T-helper 1 cell (primary cell): ENCODE measurements around the gene ACSL6.

Experiments used
- DNase-seq, 5 donors: peaks; one replicate each; pipeline ENCODE4 v3.0.0-alpha.2; 2012 to 2020

Gene ACSL6

DNA sequence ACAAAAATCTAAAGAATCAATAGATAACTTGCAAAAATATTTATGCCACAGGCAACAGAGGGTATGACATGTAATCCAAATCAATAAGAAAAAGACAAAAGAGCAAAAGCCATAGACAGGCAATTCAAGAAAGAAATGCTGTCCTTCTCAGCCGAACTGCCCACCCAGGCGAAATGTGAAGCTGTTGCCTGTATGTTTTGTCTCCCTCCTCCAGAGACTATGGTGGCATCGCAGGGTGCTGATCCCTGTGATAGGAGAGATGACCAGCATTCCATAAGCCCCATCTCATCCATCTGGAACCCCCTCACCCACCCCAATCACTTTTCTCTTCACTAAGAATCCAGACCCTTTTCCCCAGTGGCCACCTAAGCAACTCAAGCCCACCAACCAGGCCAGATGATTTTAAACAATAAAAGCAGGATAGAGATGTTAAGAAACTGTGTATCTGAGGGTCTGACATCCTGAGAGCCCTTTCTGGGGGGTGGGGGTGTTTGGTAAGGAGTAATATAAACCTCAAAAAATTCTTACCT lies 5.3 kb upstream of the ACSL6 start:
- DNase-seq, result no peak

DNA sequence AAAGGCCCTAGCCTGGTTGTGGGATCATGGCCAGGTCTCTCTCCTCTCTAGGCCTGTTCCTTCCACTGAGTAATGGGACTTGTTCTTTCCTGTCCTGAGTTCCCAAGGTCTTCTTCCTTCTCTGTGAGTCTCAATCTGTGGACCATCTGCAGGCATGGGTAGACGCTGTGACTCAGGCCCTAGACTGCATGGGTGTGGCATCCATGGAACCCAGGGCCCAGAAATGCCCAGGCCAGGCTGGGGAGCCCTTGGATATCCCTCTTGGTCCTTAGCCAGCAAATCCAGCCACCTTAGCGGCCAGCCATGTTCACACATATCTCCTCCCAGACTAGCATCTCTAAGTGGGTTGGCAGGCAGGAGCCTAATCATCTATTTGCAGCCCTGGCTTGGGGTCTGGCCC lies 2.3 kb upstream of the ACSL6 start:
- DNase-seq, result no peak

DNA sequence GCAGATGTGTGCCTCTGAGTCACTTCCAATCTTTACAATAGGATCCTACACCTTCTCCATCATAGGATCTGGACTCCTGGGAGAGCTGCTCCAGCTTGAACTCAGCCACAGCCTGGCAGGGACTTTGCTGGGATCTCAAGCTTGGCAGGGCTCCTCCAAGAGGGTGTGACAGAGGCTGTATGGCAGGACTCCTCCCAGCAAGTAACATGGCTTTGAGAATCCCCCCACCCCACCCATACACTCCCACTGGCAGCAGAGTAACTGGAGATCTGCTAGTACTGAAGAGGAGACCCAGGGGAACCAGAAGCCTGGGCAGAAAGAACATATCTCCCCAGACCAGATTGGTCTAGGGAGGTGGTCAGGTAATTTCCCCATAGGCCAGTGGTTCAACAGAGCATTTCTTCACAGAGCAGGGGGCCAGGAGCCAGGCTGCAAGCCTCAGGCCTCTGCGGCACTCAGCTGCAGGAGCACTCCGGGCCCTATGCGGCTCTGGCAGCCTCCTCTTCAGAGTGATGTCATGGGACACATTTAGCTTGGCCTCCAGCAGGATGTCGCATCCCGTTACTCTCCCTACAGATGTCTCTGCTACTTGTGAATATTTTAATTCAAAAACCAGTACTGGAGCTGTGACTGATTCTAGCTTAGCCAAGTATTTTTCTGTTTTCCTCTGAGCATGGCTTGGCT lies 1.7 kb upstream of the ACSL6 start:
- DNase-seq, result no peak

DNA sequence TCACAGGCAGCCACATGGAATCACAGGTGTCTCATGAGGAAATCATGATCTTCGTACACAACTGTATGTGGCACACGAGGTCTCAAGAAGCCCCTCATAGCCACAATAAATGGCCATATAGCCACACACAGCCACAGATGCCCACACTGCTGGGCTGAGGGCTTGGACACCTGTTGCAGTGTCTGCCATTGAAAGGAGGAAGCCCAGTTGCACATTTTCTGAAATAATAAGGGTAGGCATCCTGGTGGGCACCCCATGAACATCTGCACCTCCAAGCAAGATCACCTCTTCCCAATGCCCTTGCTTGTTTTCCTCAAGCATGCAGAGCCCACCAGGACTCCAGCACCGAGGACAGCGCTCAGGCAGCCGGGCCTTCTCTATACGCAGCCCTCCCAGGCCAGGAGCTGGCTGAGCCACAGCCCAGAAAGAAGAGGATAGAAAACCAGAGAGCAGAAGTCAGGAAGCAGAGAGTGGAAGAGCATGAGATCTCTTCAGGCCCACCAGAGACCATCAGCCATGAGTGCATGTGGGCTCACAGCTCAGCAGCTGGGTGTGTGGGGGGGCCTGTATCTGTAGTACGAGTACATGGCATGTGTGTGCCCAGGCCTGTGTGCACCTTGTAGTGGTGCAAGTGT lies 1.0 kb upstream of the ACSL6 start:
- DNase-seq, result no peak

DNA sequence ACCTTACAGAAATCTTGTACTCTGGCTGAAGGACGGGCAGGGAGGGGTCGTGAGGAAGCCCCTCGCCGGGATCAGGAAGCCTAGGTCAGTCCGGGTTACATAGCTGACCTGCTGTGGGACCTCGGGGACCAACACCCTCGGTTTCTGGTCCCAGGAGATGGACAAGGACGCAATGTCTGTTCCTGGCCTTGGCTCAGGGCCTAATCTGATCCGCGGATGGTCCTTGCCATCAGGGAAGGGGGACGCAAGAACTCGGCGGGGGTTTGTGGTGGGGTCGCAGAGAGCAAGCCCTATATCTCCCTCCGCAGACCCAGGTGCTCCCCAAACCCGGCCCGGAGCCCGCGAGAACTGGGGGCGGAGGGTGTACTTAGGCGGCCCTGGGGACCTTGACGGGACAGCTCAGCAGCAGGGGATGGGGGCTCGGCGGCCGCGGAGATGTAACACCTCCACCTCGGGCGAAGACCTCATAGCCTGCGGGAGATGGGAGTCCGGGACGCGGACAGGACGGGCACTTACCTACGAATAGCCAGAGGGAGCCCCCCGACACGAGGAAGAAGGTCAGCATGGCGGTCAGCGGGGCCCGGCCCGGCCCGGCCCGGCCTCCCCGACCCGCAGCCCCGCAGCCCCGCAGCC lies 353 bp downstream of the ACSL6 start:
- DNase-seq, result peak in 1 of 5 donors; percentile 10

DNA sequence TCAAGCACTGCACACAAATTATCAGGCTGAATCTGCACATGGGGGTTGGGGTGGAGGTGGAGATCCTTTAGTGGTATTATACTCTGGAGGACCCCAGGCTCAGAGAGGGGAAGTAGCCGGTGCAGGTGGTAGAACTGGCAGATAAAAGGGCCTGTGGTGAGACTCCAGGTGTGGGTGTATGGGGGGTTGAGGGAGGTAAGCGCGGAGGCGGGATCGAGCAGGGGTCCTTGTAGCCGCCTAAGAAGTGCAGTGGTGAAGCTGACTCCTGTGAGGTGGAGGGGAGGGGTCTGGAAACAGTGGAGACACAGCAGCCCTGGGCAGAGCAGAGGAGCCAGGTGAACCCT lies 841 bp downstream of the ACSL6 start:
- DNase-seq, result peak in 1 of 5 donors; percentile 8

DNA sequence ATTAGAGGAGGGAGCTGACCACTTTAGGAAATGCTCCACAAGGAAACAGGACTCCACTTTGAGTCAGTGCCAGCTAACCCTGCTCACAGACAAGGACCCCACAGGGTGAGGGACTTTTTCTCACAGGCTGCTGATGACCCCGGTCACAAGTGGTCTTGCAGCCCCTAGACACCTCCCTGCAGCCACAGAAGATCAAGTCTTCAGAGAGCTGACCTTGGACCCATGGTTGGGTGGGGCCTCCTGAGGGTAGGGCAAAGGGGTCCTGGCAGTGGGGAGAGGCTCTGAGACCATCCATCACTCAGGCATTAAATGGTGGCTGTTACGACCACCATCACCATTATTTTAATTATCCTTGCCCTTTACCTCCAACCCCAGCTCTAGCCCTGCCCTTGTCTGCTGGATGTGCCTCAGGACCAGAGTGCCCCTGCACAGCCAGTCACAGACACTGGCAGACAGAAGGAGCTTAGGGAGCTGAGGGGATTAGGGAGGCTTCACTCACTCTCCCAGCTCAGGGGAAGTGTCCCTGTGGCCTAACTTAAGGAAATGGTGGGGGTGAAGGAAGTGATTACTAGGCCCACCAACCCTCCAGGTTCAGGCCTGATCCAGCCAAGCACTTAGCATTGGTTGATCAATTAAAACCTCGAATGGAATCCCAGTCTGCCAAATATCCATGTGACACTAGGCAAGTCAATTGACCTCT lies 1.6 kb downstream of the ACSL6 start:
- peak in 1 of 5 donors; percentile 7 for DNase-seq

DNA sequence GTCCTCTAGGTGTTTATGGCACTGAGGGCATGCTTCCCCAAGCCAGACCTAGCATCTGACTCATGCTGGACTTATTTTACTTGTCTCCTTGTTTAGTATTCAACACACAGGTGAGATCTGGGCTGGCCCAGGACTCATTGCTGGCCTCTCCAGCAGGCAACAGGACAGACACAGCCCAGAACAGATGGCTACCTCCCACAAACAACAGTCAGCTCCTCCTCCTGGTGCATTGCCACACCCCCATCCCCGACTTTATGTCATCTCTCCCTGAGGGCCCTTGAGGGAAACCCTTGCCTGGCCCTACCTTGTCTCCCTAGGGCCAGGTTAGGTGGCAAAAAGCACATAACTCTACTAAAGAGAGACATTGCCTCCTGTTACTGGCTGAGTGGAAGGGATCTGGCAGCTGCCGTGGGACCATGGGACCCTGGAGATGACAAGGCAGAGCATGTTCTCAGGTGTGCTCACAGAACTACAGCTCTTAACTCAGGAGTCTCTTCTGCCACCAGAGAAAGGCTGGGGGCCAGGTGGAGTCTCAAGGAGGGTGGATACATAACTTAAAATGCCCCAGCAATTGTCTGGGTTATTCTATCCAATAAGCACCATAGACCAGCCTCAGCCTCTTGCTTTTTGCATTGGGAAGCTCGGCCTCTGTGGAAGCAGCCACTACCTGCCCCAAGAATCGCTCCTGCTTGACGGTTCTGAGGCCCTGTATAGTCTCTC lies 2.3 kb downstream of the ACSL6 start:
- no peak for DNase-seq

DNA sequence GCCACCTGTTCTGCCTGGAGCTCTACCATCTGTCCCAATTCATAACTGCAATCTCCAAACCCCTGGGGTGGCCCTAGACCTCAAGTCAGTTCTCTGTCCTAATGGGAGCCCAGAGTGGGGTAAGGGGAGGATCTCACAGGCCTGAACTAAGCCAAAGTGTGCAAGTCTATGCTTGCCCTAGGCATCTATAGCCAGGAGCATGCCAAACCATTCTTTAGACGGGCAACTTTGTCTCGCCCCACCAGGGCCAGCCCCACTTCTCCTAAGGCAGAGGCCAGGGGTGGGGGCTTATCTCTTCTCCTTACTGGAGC lies 3.3 kb downstream of the ACSL6 start:
- DNase-seq, result no peak

DNA sequence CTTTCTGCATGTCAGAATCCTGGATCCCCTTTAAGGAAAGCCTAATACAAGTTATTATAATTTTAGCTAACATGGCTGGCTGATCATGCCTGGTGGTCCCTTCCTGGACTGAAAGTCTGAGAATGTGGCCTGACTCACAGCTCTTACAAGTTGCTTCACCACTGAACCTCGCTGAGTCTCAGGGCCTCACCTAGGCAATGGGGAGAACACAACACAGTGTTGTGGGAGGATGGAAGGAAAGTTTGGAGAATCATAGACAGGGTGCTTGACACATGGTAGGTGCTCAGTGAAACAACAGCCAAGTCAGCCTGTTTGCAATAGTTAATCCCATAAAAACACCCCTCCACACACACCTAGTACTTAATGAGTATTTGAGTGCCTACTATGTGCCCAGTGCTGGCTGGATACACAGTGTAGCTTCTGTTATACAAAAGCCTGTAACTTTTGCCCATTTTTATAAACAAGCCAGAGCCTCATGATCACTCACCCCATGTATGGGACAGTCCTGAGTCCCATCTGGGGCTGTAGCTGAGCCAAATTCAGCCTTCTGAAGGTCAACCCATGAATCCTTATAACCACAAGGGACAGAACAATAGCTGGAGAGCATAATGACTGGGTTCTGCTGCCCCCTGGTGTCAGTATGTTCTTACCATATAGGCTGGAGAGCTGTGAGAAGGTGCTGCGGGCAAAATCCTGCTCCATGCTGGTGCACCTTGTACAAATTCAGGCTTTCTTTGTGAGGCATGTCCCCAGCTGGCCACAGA lies 3.9 kb downstream of the ACSL6 start:
- DNase-seq, result peak; percentile 26 to 74 (median 69)

DNA sequence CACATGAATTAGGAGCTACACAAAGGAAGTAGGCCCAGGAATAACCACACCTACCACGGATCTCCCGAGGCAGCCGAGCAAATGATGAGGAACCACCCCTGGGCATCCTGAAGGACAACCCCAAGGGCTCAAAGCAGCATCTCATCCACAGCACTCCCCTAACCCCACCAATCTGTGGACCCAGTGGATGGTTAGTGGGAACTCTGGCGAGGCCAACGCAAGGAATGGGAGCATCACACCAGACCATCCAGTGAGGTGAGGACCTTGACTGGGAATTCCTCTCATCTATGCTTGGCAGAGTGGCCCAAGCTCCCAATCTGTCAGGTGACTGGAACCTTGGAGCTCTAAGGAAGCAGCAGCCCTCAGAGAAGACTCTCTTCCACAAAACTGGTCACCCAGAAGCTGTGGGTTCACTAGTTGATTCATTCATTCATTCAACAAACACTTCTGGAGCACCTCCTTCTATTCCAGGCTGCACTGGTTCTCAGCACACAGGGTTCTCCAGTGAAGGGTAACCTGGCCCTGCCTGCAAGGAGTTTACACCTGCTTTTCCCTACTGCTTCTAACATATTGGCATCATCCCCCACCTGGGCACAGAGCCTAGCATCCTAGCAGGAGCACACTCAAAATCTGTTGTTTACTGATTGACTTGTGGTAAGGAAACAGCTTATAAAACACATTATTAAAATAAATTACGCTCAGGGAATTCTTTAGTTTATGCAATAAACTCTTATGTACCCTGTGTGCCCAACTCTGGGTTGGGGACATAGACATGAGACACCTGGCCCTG lies 4.9 kb downstream of the ACSL6 start:
- no peak for DNase-seq

DNA sequence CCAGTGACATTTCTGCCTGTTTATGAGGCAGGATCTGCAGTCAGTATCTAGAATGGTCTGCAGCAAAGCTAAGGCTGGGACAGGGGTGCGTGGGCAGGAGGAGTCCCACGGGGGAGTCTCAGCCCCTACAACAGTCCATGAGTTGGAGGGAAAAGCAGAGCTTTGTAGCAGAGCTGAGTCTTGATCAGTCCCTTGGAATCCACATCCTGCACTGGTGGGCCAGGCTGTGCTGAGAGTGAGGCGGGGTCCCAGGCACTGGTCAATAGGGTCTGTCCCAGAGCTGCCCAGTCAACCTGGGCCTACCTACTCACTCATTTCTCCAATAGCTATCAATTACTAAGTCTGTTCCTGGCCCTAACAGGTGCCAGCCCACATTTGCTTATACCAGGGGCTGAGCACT lies 5.9 kb downstream of the ACSL6 start:
- no peak for DNase-seq

DNA sequence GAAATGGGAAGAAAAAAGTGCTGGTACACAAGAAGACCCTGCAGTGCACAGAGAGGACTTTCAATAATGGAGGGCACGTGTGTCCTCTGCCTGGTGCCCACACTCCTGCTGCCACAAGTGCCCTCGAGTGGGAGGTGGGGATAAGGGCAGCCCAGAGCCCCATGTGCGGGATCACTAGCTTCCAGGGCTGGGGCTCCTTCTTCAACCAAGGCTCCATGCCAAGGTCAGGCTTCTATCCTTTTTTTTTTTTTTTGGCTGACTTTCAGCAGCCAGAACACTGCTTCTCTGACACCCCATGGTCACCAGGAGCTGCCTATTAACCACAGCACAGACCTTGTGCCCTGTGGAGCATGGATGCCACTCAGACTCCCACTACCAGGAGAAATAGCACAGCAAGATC lies 7.5 kb downstream of the ACSL6 start:
- no peak for DNase-seq

DNA sequence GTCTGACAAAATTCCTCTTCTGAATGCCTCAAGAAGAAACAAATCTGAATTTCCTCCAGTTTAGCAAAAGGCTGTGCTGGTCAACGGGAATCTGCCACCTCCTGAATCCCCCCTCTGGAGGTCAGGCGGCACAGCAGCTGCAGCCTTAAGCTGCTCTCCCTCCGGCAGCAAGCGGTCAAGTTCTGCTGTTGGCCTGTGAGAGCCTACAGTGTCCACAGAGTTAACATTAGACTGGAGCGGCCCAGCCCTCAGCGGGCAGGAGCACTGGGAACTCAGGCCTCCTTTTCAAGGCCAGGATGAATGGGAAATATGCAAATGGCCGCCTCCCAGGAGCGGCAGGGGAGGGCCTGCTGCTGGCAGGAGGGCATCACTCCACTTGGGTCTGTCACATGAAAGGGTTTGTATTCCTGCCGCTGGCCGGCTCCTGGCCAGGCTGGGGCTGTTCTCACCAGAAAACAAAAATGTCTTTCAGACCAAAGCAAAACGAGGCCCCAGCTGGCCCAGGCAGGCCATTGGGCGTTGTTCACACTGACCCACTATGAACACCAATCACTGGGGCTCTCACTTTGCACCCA lies 8.2 kb downstream of the ACSL6 start:
- no peak for DNase-seq

DNA sequence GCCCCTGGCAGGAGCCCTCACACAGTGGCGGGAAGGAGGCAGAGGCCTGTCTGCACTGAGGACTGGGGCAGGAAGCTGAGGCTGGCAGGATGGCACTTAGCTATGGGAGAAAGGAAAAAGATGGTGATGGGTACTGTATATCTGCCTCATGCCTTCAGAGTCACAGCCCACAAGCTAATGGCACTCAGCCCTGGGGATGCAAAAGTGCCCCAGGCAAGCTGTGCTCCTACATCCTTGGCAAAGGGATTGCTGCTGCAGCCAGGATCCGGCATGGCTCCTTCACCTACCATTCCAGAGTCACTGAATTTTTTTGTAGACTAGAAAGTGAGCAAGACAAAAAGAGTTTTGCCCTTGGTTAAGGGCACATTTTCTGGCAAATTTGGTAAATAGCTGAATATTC lies 8.7 kb downstream of the ACSL6 start:
- DNase-seq, result no peak

DNA sequence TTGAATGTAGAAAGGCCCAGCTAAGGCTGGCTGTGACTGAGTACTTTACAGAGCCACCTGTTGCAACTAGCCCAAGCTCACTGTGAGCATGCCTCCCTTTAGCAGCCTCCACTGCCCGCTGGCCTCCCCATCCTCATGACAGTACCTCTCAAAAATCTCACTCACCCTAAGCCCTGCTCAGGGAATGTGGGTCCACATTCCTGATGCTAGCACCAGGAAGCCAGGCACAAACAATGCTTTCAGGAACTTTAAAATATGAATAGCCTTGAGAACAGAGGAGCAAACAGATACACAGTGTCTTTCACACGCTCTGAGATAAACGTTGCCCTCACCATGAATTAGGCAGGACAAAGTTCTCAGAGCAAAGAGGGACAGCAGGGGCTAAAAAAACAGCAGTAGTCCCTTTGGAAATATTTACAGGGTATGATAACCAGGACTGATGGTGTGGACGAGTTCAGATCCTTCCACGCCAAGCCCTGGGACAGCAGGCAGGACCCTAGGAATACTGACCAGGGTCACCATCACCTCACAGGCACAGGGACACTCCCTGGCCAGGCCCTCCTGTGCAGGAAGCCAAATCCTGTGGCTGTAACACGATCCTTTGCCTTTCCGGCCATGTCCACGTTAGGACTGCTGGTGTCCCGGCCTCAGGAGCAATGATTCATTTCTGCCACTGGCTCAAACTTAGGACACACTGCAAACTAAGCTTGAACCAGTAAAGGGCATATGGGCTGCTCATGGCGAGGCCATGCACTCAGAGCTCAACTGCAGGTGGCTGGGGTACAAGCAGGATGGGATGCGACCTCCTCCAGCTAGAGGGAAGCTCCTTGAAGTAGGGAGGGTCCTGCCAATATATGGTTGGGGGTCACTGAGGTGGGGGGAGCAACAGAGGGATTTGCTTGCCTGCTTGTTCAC lies 9.6 kb downstream of the ACSL6 start:
- no peak for DNase-seq

DNA sequence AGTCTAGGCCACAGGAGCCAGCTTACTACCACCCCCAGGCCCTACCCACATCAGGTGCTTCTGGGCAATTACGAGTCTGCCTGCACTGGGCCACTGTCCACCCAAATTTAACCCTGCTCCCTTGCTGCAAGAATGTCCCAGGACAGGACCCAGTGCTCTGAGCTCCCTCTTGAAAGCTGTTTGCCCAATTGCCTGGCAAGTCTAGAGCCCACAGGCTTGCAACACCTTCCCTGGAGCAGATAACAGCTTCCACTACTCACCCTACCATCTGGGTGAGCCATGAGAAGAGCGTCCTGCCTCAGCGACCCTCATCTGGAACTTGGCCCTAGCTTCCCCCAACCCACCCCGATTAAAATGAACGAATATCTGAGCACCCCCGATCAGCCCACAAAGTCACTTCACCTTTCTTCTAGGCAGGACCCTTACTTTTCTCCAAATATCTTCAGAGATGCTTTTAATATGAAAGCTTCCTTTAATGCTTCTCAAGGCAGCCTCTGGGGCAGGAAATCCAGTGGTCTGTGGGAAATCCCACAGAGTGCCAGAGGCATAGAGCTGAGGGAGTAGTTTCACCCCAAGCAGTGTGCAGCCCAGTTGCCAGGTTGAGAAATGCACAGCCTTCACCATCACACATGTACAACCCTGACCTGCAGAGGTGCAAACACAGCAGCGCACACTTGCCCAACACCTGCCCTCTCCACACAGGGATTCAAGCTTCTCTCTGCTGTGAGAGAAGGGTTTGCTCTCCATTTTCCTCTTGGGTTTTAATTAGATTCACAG lies 10.6 kb downstream of the ACSL6 start:
- DNase-seq, result peak in 4 of 5 donors; percentile 16 to 59 (median 31)

DNA sequence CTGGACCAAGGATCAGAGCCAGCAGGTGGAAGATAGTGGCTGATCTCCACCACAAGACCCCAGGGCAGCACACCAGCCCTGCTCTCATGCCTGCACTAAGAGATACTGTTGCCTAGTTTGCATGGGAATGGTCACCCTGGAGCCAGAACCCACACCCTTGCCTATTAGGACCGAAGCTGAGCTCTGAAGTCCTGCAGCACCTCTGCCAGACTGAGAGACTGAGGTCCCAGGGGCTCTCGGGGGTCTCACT lies 11.3 kb downstream of the ACSL6 start:
- no peak for DNase-seq
